Measurements from ENCODE around the gene MIF4GD.
A peak's percentile ranks its signal among the peaks of the same experiment; 100 is the strongest.

DNA sequence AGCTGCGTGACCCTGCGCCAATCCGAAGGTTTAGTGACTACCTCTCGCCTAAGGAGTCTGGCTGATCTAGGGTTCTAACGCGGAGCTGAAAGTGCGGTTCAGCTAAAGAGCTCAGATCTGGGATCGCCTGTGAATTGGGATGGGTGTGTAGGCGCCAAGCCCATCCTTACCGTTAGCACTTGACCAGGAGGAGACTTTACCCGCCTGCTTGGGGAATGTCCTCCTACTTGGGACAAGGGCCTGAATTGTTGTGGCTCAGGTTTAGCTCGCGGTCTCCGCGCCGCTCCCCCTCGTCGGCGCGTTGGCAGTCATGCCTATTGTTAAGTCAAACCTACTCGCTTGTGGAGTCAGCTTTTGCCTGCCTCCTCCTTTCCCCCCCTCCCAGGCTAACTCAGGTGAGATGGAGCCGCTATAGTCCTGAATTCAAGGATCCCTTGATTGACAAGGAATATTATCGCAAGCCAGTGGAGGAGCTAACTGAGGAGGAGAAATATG is 8.9 kb downstream of the MIF4GD start:
- TF ChIP-seq, protein P1, sequence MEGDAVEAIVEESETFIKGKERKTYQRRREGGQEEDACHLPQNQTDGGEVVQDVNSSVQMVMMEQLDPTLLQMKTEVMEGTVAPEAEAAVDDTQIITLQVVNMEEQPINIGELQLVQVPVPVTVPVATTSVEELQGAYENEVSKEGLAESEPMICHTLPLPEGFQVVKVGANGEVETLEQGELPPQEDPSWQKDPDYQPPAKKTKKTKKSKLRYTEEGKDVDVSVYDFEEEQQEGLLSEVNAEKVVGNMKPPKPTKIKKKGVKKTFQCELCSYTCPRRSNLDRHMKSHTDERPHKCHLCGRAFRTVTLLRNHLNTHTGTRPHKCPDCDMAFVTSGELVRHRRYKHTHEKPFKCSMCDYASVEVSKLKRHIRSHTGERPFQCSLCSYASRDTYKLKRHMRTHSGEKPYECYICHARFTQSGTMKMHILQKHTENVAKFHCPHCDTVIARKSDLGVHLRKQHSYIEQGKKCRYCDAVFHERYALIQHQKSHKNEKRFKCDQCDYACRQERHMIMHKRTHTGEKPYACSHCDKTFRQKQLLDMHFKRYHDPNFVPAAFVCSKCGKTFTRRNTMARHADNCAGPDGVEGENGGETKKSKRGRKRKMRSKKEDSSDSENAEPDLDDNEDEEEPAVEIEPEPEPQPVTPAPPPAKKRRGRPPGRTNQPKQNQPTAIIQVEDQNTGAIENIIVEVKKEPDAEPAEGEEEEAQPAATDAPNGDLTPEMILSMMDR (IDR thresholded peaks at IDR 0.05; ENCODE audit: poor library complexity, severe bottlenecking): no peak
- TF ChIP-seq, protein P2, sequence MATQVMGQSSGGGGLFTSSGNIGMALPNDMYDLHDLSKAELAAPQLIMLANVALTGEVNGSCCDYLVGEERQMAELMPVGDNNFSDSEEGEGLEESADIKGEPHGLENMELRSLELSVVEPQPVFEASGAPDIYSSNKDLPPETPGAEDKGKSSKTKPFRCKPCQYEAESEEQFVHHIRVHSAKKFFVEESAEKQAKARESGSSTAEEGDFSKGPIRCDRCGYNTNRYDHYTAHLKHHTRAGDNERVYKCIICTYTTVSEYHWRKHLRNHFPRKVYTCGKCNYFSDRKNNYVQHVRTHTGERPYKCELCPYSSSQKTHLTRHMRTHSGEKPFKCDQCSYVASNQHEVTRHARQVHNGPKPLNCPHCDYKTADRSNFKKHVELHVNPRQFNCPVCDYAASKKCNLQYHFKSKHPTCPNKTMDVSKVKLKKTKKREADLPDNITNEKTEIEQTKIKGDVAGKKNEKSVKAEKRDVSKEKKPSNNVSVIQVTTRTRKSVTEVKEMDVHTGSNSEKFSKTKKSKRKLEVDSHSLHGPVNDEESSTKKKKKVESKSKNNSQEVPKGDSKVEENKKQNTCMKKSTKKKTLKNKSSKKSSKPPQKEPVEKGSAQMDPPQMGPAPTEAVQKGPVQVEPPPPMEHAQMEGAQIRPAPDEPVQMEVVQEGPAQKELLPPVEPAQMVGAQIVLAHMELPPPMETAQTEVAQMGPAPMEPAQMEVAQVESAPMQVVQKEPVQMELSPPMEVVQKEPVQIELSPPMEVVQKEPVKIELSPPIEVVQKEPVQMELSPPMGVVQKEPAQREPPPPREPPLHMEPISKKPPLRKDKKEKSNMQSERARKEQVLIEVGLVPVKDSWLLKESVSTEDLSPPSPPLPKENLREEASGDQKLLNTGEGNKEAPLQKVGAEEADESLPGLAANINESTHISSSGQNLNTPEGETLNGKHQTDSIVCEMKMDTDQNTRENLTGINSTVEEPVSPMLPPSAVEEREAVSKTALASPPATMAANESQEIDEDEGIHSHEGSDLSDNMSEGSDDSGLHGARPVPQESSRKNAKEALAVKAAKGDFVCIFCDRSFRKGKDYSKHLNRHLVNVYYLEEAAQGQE (IDR thresholded peaks at IDR 0.05; ENCODE audit: borderline replicate concordance): no peak
- TF ChIP-seq TAF1 (IDR thresholded peaks at IDR 0.05; ENCODE audit: low read depth) (peak; percentile 6), EP300 (conservative IDR thresholded peaks at IDR 0.05; ENCODE audit: poor library complexity, severe bottlenecking) (no peak)
